Lower lobe of right lung (tissue), 2 donors: ENCODE results near the gene ZSWIM9. TPM values are rescaled to one million over a fixed set of nuclear protein-coding genes. Genes with fewer than 3 reads are reported as not detected.

Experiments
- ATAC-seq, 2 donors: fragments of 200-7000 bp; cut with Tn5 transposase; one replicate each; pipeline ENCODE4 v1.9.1; 2020 to 2022; ENCODE audit warnings: mild to moderate bottlenecking in 2 of 2, moderate library complexity in 2 of 2
- DNase-seq: peaks from one replicate; pipeline ENCODE4 v3.0.0-alpha.2; 2020
- H3K27ac ChIP-seq: fragments of 200-600 bp; one replicate; pipeline ENCODE4 v1.8.0; 2022
- H3K27me3 ChIP-seq: fragments of 200-600 bp; one replicate; pipeline ENCODE4 v1.8.0; 2022; ENCODE audit warnings: low read depth
- H3K36me3 ChIP-seq: fragments of 200-600 bp; one replicate; pipeline ENCODE4 v1.8.0; 2022; ENCODE audit warnings: mild to moderate bottlenecking
- H3K4me1 ChIP-seq: fragments of 200-600 bp; one replicate; pipeline ENCODE4 v1.8.0; 2022
- H3K4me3 ChIP-seq: fragments of 200-600 bp; one replicate; pipeline ENCODE4 v1.8.0; 2022; ENCODE audit warnings: mild to moderate bottlenecking
- H3K9me3 ChIP-seq: fragments of 200-600 bp; one replicate; pipeline ENCODE4 v1.8.0; 2022
- intact Hi-C: fragments of 100-400 bp; cut with DNase I; formaldehyde crosslinking; loops from one replicate; pipeline ENCODE4 v1.11.0; 2022
- total RNA-seq: library from RNA; stranded (reverse); fragmentation: NEBNext Ultra II Directional; extraction: Animal tissue kit (Norgen Biotek cat#: 25700); gene quantifications from one replicate; pipeline ENCODE4 v1.2.1, GENCODE V29; 2021
- TF ChIP-seq, protein P1 (sequence below): fragments of 200-600 bp; IDR thresholded peaks from one replicate; pipeline ENCODE4 v1.8.0; 2022; ENCODE audit warnings: antibody characterized with exemption, mild to moderate bottlenecking
- donor health status: DM: no; HTN: yes; CAD: no; lungs with severe emphysema.

Gene ZSWIM9
- total RNA-seq, 1 donor from 2014 or later = 7.7 TPM

DNA sequence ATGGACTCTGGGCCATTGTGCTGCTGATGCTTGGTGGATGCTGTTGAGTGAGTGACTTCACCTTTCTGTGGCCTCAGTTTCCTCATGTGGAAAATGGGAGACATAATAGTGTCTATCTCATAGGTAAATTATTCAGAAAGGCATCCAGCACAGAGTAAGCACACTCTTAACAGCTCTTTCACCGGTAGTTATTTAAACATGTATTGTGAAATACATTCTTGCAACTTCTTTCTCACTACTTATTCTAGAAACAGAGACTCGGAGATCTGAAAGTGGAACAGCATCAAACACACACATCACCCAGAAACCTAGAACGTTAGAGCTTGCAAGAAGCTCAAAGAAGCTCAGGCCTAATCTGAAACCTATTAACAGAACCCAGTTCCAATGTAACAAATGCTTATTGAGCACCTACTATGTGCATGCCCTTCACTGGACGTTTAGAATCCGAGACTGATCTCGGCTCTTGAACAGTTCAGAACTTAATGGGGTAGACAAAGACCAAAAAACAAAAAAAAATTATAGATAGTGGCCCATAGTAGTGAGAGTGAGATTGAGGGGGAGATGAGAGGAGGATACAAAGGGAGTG lies 4.1 kb downstream of the ZSWIM9 start:
- Histone ChIP-seq H3K27ac (no peak overlapping the region), H3K4me1 (peaks cover 8% of the 10 kb centered on the region), H3K4me3 (no peak overlapping the region), H3K27me3 (no peaks in the 10 kb centered on the region), H3K9me3 (no peaks in the 10 kb centered on the region), H3K36me3 (peaks cover 33% of the 10 kb centered on the region)
- TF ChIP-seq, protein P1, sequence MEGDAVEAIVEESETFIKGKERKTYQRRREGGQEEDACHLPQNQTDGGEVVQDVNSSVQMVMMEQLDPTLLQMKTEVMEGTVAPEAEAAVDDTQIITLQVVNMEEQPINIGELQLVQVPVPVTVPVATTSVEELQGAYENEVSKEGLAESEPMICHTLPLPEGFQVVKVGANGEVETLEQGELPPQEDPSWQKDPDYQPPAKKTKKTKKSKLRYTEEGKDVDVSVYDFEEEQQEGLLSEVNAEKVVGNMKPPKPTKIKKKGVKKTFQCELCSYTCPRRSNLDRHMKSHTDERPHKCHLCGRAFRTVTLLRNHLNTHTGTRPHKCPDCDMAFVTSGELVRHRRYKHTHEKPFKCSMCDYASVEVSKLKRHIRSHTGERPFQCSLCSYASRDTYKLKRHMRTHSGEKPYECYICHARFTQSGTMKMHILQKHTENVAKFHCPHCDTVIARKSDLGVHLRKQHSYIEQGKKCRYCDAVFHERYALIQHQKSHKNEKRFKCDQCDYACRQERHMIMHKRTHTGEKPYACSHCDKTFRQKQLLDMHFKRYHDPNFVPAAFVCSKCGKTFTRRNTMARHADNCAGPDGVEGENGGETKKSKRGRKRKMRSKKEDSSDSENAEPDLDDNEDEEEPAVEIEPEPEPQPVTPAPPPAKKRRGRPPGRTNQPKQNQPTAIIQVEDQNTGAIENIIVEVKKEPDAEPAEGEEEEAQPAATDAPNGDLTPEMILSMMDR = no peak
- no peak for DNase-seq
- intact Hi-C loops = no loop called here
- no peak for ATAC-seq

DNA sequence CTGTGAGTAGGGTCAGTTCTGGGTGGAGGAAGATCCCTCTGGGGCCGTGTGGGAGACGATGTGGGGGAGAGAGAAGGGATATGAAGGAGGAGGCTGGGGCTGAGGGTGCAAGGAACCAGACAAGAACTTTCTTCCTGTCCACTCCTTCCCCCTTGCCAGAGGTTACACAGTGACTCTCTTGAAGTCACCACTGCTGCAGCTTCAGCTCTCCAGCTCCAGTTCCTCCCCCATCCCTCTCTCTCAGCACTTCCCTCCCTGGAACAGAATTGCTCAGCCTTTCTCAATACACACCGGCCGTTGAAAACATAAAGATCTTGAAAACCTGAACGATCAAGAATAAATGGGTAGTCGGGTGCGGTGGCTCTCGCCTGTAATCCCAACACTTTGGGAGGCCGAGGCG lies 5.1 kb downstream of the ZSWIM9 start:
- H3K36me3 ChIP-seq = peaks cover 33% of the 10 kb centered on the region
- DNase-seq = no peak
- no peaks in the 10 kb centered on the region for H3K9me3 ChIP-seq
- TF ChIP-seq, protein P1 = no peak
- H3K4me3 ChIP-seq = no peak overlapping the region
- peaks cover 8% of the 10 kb centered on the region for H3K4me1 ChIP-seq
- intact Hi-C loops = no loop called here
- H3K27me3 ChIP-seq = no peaks in the 10 kb centered on the region
- ATAC-seq = no peak
- H3K27ac ChIP-seq = no peak overlapping the region

DNA sequence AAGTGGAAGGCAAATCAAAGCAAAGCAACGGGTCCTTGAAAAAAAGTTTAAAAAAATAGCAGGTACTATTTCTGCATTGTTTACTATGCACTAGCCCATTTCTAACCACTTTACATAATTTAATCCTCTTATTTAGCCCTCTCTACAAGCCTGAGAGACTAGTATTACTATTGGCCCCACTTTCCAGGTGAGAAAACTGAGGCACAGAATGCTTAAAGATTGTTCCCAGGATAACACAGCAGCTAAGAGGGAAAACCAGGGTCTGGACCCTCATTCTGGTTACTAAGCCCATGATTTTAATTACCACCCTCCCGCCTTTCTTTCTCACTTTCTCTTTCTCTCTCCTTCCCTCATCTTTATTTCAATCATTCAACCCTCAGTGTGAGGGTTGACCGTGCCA lies 5.7 kb downstream of the ZSWIM9 start:
- intact Hi-C loops = no loop called here
- Histone ChIP-seq H3K9me3 (peaks cover under 1% of the 10 kb centered on the region), H3K36me3 (peaks cover 33% of the 10 kb centered on the region), H3K27me3 (no peaks in the 10 kb centered on the region), H3K27ac (no peak overlapping the region), H3K4me3 (no peak overlapping the region), H3K4me1 (peaks cover 4% of the 10 kb centered on the region)
- DNase-seq = no peak
- TF ChIP-seq, protein P1 = no peak
- no peak for ATAC-seq

DNA sequence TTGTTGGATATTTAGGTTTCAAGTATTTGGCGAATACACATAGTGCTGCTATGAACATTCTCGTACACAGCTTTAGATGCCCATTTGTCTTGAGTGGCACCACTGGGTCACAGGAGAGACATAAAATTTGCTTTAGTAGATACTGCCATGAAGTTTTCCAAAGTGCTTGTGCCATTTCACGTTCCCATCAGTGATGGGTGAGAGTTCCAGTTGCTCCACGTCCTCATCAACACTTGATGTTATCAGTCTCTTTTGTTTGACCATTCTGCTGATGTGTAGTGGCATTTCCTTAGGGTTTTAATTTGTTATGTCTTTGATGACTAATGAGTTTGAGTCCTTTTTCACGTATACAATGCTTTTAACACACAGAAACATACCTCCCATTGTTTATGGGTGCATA lies 11.0 kb downstream of the ZSWIM9 start:
- H3K27me3 ChIP-seq = no peaks in the 10 kb centered on the region
- ATAC-seq (no peak), DNase-seq (no peak)

DNA sequence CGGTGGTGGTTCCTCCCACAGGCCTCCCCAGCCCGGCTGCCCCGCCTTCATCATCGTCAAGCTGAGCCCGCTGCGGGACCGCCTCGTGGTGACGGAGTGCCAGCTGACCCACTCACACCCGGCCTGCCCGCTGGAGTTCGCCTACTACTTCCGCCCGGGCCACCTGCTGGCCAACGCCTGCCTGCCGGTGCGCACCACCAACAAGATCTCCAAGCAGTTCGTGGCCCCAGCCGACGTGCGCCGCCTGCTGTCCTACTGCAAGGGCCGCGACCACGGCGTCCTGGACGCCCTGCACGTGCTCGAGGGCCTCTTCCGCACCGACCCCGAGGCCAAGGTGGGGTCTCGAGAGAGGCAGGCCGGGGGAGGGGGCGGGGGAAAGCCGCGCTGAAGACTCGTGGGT lies 12.0 kb downstream of the ZSWIM9 start:
- DNase-seq = no peak
- TF ChIP-seq, protein P1 = no peak
- Histone ChIP-seq H3K4me1 (no peaks in the 10 kb centered on the region), H3K9me3 (peaks cover 7% of the 10 kb centered on the region), H3K27me3 (no peaks in the 10 kb centered on the region), H3K36me3 (no peaks in the 10 kb centered on the region), H3K4me3 (no peak overlapping the region), H3K27ac (no peak overlapping the region)
- no peak for ATAC-seq
- intact Hi-C loops = no loop called here

More for the DNA sequence above, 11.0 kb downstream of the ZSWIM9 start:
- Histone ChIP-seq H3K4me1 (no peaks in the 10 kb centered on the region), H3K9me3 (peaks cover 7% of the 10 kb centered on the region), H3K27ac (no peak overlapping the region), H3K36me3 (no peaks in the 10 kb centered on the region), H3K4me3 (no peak overlapping the region)
- intact Hi-C loops = no loop called here
- TF ChIP-seq, protein P1 = no peak
